H9 (cell line): ENCODE results near the gene CFAP73. TPM values are rescaled to one million over a fixed set of nuclear protein-coding genes. Genes with fewer than 3 reads are reported as not detected.

Experiments
- DNase-seq: peaks from one replicate; pipeline ENCODE4 v3.0.0-alpha.2; 2017
- H2AFZ ChIP-seq: one replicate; pipeline ENCODE4 v1.6.1; 2013; ENCODE audit warnings: mild to moderate bottlenecking, low read length, control low read depth, moderate library complexity
- H2AK5ac ChIP-seq: 2 replicates; pipeline ENCODE4 v1.6.1; 2013; ENCODE audit warnings: low read length, control low read depth, mixed read lengths; ENCODE audit not compliant: insufficient read length
- H2BK120ac ChIP-seq: one replicate; pipeline ENCODE4 v1.6.1; 2013; ENCODE audit warnings: low read depth, mild to moderate bottlenecking, low read length, control low read depth, inconsistent platforms; ENCODE audit not compliant: poor library complexity, severe bottlenecking
- H2BK12ac ChIP-seq: 2 replicates; pipeline ENCODE4 v1.6.1; 2013; ENCODE audit warnings: low read length, control low read depth, mixed read lengths, low read depth; ENCODE audit not compliant: insufficient read length
- H2BK15ac ChIP-seq: 2 replicates; pipeline ENCODE4 v1.6.1; 2013; ENCODE audit warnings: low read depth, low read length, control low read depth
- H2BK20ac ChIP-seq: one replicate; pipeline ENCODE4 v1.6.1; 2013; ENCODE audit warnings: low read depth, mild to moderate bottlenecking, low read length, control low read depth, inconsistent platforms; ENCODE audit not compliant: poor library complexity, severe bottlenecking
- H2BK5ac ChIP-seq: 2 replicates; pipeline ENCODE4 v1.6.1; 2013; ENCODE audit warnings: low read length, control low read depth, mixed read lengths; ENCODE audit not compliant: insufficient read length
- H3K14ac ChIP-seq: 2 replicates; pipeline ENCODE4 v1.6.1; 2013; ENCODE audit warnings: low read length, control low read depth; ENCODE audit not compliant: insufficient read depth
- H3K18ac ChIP-seq: 2 replicates; pipeline ENCODE4 v1.6.1; 2013; ENCODE audit warnings: low read depth, mild to moderate bottlenecking, mixed read lengths, low read length, control low read depth; ENCODE audit not compliant: insufficient read length
- H3K23ac ChIP-seq: 2 replicates; pipeline ENCODE4 v1.6.1; 2013; ENCODE audit warnings: low read length, control low read depth, mixed read lengths, low read depth; ENCODE audit not compliant: insufficient read length
- H3K23me2 ChIP-seq: 2 replicates; pipeline ENCODE4 v1.6.1; 2013; ENCODE audit warnings: low read depth, mild to moderate bottlenecking, mixed read lengths, low read length, control low read depth; ENCODE audit not compliant: insufficient read length, poor library complexity, severe bottlenecking
- H3K27ac ChIP-seq: 2 replicates; pipeline ENCODE4 v1.5.1; 2013; ENCODE audit warnings: low read length, control low read depth, mixed read lengths, low read depth; ENCODE audit not compliant: insufficient read length
- H3K27me3 ChIP-seq: 2 replicates; pipeline ENCODE4 v1.6.1; 2013; ENCODE audit warnings: low read length, control low read depth, inconsistent platforms; ENCODE audit not compliant: insufficient read depth
- H3K4ac ChIP-seq: 2 replicates; pipeline ENCODE4 v1.6.1; 2013; ENCODE audit warnings: low read depth, mild to moderate bottlenecking, control low read depth, inconsistent platforms, low read length, moderate library complexity
- H3K4me1 ChIP-seq: 2 replicates; pipeline ENCODE4 v1.6.1; 2013; ENCODE audit warnings: low read length, control low read depth, inconsistent platforms; ENCODE audit not compliant: insufficient read depth
- H3K4me2 ChIP-seq: 2 replicates; pipeline ENCODE4 v1.6.1; 2013; ENCODE audit warnings: low read length, control low read depth, mixed read lengths; ENCODE audit not compliant: insufficient read length, insufficient read depth
- H3K56ac ChIP-seq: 2 replicates; pipeline ENCODE4 v1.6.1; 2013; ENCODE audit warnings: low read depth, mild to moderate bottlenecking, mixed read lengths, low read length, control low read depth; ENCODE audit not compliant: insufficient read length
- H3K79me1 ChIP-seq: 2 replicates; pipeline ENCODE4 v1.6.1; 2013; ENCODE audit warnings: low read depth, mild to moderate bottlenecking, moderate library complexity, low read length, control low read depth, inconsistent platforms; ENCODE audit not compliant: insufficient read depth, poor library complexity, severe bottlenecking
- H3K79me2 ChIP-seq: 2 replicates; pipeline ENCODE4 v1.6.1; 2013; ENCODE audit warnings: low read length, control low read depth, inconsistent platforms; ENCODE audit not compliant: insufficient read depth
- H3K9ac ChIP-seq: 2 replicates; pipeline ENCODE4 v1.6.1; 2013; ENCODE audit warnings: low read length, control low read depth, mixed read lengths; ENCODE audit not compliant: insufficient read length; ENCODE audit errors: extremely low read depth
- H3K9me3 ChIP-seq: one replicate; pipeline ENCODE4 v1.6.1; 2013; ENCODE audit warnings: low read depth, low read length, inconsistent platforms; ENCODE audit not compliant: control insufficient read depth
- H3T11ph ChIP-seq: one replicate; pipeline ENCODE4 v1.6.1; 2013; ENCODE audit warnings: mild to moderate bottlenecking, low read length, control low read depth, inconsistent platforms
- H4K20me1 ChIP-seq: one replicate; pipeline ENCODE4 v1.6.1; 2013; ENCODE audit not compliant: control insufficient read depth, insufficient read length, insufficient read depth
- H4K5ac ChIP-seq: 2 replicates; pipeline ENCODE4 v1.6.1; 2013; ENCODE audit warnings: low read depth, mild to moderate bottlenecking, mixed read lengths, low read length, control low read depth; ENCODE audit not compliant: insufficient read length
- H4K8ac ChIP-seq: replicated peaks from 2 replicates; pipeline ENCODE4 v1.6.1; 2013; ENCODE audit warnings: low read length, control low read depth, mixed read lengths, low read depth; ENCODE audit not compliant: insufficient read length
- H4K91ac ChIP-seq: 2 replicates; pipeline ENCODE4 v1.6.1; 2013; ENCODE audit warnings: low read depth, mild to moderate bottlenecking, moderate library complexity, mixed read lengths, low read length, control low read depth; ENCODE audit not compliant: insufficient read length
- H3K27ac Mint-ChIP-seq, 3 experiments: 2 replicates in 2 of 3; 3 replicates in 1 of 3; pipeline ENCODE4 v1.8.0; 2020 to 2021; ENCODE audit warnings: mixed read lengths in 3 of 3, mild to moderate bottlenecking in 1 of 3, moderate library complexity in 1 of 3
- H3K27me3 Mint-ChIP-seq: 2 replicates; pipeline ENCODE4 v1.8.0; 2021; ENCODE audit warnings: low read depth, mild to moderate bottlenecking, moderate library complexity, mixed read lengths
- H3K36me3 Mint-ChIP-seq, 3 experiments: 2 replicates in 2 of 3; 3 replicates in 1 of 3; pipeline ENCODE4 v1.8.0; 2020 to 2021; ENCODE audit warnings: low read depth in 3 of 3, mixed read lengths in 3 of 3; ENCODE audit not compliant: insufficient read depth in 1 of 3
- H3K4me1 Mint-ChIP-seq, 2 experiments: 2 replicates each; pipeline ENCODE4 v1.8.0; 2020; ENCODE audit warnings: mixed read lengths in 2 of 2
- H3K4me3 Mint-ChIP-seq, 2 experiments: 2 replicates in 1 of 2; 3 replicates in 1 of 2; pipeline ENCODE4 v1.8.0; 2020 to 2021; ENCODE audit warnings: mild to moderate bottlenecking in 2 of 2, mixed read lengths in 2 of 2, moderate library complexity in 1 of 2
- H3K9me3 Mint-ChIP-seq, 2 experiments: 2 replicates in 1 of 2; 3 replicates in 1 of 2; pipeline ENCODE4 v1.8.0; 2020; ENCODE audit warnings: mild to moderate bottlenecking in 2 of 2, mixed read lengths in 2 of 2, moderate library complexity in 1 of 2
- WGBS: extraction: QIAGEN DNeasy Blood & Tissue Kit; methylation state at CpG from one replicate; pipeline ENCODE4 v1.1.7; 2013; ENCODE audit warnings: missing lambda C conversion rate, low lambda C conversion rate, mixed read lengths; ENCODE audit not compliant: insufficient read length; ENCODE audit errors: extremely low coverage; 5-methylcytosine and 5-hydroxymethylcytosine counted together
- total RNA-seq: library from RNA; stranded (reverse); gene quantifications from 2 replicates; pipeline ENCODE4 v1.2.1, GENCODE V29; 2021
- TF ChIP-seq, protein P1 (sequence below): fragments of 200-600 bp; sonication (generic); conservative IDR thresholded peaks from 3 replicates; pipeline ENCODE4 v1.8.0; 2021; ENCODE audit warnings: antibody characterized with exemption, mild to moderate bottlenecking

CFAP73 gene
- total RNA-seq, 1 experiment from 2014 or later, result not detected

GRCh38 chr12:113174461-113175384, 25.2 kb downstream of the CFAP73 start:
- H3K27me3 ChIP-seq, result no peaks in the 10 kb centered on the region
- H3K4me2 ChIP-seq, result no peak overlapping the region
- no peaks in the 10 kb centered on the region for H3K79me1 ChIP-seq
- Mint-ChIP-seq H3K36me3 (peaks cover 71 to 91% (median 90%) of the 10 kb centered on the region in 3 experiments; a peak in 6 of 7 replicates), H3K4me3 (no peak overlapping the region), H3K9me3 (no peaks in the 10 kb centered on the region), H3K27ac (peak overlapping the region in 1 of 3 experiments; percentile 88; a peak in 2 of 7 replicates), H3K4me1 (no peaks in the 10 kb centered on the region), H3K27me3 (no peaks in the 10 kb centered on the region)
- no peaks in the 10 kb centered on the region for H4K20me1 ChIP-seq
- no peak overlapping the region for H2AK5ac ChIP-seq
- H3K23ac ChIP-seq, result no peak overlapping the region
- H2BK20ac ChIP-seq, result no peak overlapping the region
- H3K79me2 ChIP-seq, result no peaks in the 10 kb centered on the region
- no peak overlapping the region for H3K56ac ChIP-seq
- no peaks in the 10 kb centered on the region for H3K9me3 ChIP-seq
- H3K4me1 ChIP-seq, result no peaks in the 10 kb centered on the region
- no peak overlapping the region for H2BK120ac ChIP-seq
- no peak overlapping the region for H4K5ac ChIP-seq
- H3K23me2 ChIP-seq, result no peaks in the 10 kb centered on the region
- no peak overlapping the region for H2BK15ac ChIP-seq
- no peak overlapping the region for H3K27ac ChIP-seq
- no peak overlapping the region for H3K14ac ChIP-seq
- H3T11ph ChIP-seq, result no peak overlapping the region
- TF ChIP-seq, protein P1, sequence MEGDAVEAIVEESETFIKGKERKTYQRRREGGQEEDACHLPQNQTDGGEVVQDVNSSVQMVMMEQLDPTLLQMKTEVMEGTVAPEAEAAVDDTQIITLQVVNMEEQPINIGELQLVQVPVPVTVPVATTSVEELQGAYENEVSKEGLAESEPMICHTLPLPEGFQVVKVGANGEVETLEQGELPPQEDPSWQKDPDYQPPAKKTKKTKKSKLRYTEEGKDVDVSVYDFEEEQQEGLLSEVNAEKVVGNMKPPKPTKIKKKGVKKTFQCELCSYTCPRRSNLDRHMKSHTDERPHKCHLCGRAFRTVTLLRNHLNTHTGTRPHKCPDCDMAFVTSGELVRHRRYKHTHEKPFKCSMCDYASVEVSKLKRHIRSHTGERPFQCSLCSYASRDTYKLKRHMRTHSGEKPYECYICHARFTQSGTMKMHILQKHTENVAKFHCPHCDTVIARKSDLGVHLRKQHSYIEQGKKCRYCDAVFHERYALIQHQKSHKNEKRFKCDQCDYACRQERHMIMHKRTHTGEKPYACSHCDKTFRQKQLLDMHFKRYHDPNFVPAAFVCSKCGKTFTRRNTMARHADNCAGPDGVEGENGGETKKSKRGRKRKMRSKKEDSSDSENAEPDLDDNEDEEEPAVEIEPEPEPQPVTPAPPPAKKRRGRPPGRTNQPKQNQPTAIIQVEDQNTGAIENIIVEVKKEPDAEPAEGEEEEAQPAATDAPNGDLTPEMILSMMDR, result peak; percentile 99
- H2AFZ ChIP-seq, result no peak overlapping the region
- no peak overlapping the region for H2BK5ac ChIP-seq
- no peak overlapping the region for H3K4ac ChIP-seq
- DNase-seq, result peak; percentile 79
- no peak overlapping the region for H2BK12ac ChIP-seq
- H3K18ac ChIP-seq, result no peak overlapping the region
- no peak overlapping the region for H4K8ac ChIP-seq
- WGBS, result no CpG with 5 or more reads among the region's 32 CpGs
- no peak overlapping the region for H4K91ac ChIP-seq
- H3K9ac ChIP-seq, result no peak overlapping the region
